Mammary epithelial cell (primary cell): Measurements from ENCODE around the gene DYRK1A.

ENCODE experiments used
- CTCF ChIP-seq, 2 donors: IDR thresholded peaks in 1 of 2; conservative IDR thresholded peaks in 1 of 2; 2 replicates each; pipeline ENCODE4 v1.5.1; 2011 to 2012; ENCODE audit warnings: inconsistent platforms in 2 of 2, low read length in 2 of 2, mild to moderate bottlenecking in 2 of 2, control low read depth in 1 of 2, low read depth in 1 of 2; ENCODE audit not compliant: insufficient read depth in 1 of 2; ENCODE audit errors: extremely low read depth in 1 of 2
- EZH2 ChIP-seq: IDR thresholded peaks from 2 replicates; pipeline ENCODE4 v1.6.1; 2012; ENCODE audit warnings: low read length, inconsistent platforms, borderline replicate concordance

GRCh38 chr21:37483776-37484175 lies 117.2 kb downstream of the DYRK1A start:
- TF ChIP-seq CTCF (conservative IDR thresholded peaks at IDR 0.05 in 1 of 2, IDR thresholded peaks at IDR 0.05 in 1 of 2; ENCODE audit: extremely low read depth in 1 of 2, insufficient read depth in 1 of 2, low read depth in 1 of 2, low read length in 2 of 2) (no peak), EZH2 (no peak)
